GM23338 (cell line): Measurements from ENCODE around the gene CNKSR1. TPM values are rescaled to one million over a fixed set of nuclear protein-coding genes. Genes with fewer than 3 reads are reported as not detected.
A peak's percentile ranks its signal among the peaks of the same experiment; 100 is the strongest.

Experiments
- ATAC-seq: fragments of 200-7000 bp; cut with Tn5 transposase; 3 replicates; pipeline ENCODE4 v1.9.1; 2020
- DNase-seq: peaks from one replicate; pipeline ENCODE4 v3.0.0-alpha.2; 2015; ENCODE audit warnings: low spot score
- H2AFZ ChIP-seq: fragments of 200-600 bp; sonication (generic); 2 replicates; pipeline ENCODE4 v1.8.0; 2016; ENCODE audit warnings: antibody characterized with exemption, mild to moderate bottlenecking, moderate library complexity
- H3F3A ChIP-seq: fragments of 200-600 bp; sonication (generic); replicated peaks from 2 replicates; pipeline ENCODE4 v1.8.0; 2017; ENCODE audit warnings: antibody characterized with exemption, mixed run types, low read depth
- H3K27ac ChIP-seq: fragments of 200-600 bp; sonication (generic); 2 replicates; pipeline ENCODE4 v1.6.1; 2016; ENCODE audit warnings: low read depth
- H3K27me3 ChIP-seq: fragments of 200-600 bp; sonication (generic); 2 replicates; pipeline ENCODE4 v1.8.0; 2016; ENCODE audit warnings: mild to moderate bottlenecking, mixed run types, moderate library complexity; ENCODE audit not compliant: insufficient read depth
- H3K36me3 ChIP-seq: fragments of 200-600 bp; sonication (generic); 2 replicates; pipeline ENCODE4 v1.8.0; 2016; ENCODE audit warnings: mild to moderate bottlenecking; ENCODE audit not compliant: insufficient read depth
- H3K4me1 ChIP-seq: fragments of 200-600 bp; sonication (generic); 2 replicates; pipeline ENCODE4 v1.8.0; 2016; ENCODE audit warnings: mild to moderate bottlenecking, moderate library complexity; ENCODE audit not compliant: insufficient read depth
- H3K4me2 ChIP-seq: fragments of 200-600 bp; sonication (generic); 2 replicates; pipeline ENCODE4 v1.7.1; 2017; ENCODE audit warnings: mixed run types
- H3K4me3 ChIP-seq: fragments of 200-600 bp; sonication (generic); 2 replicates; pipeline ENCODE4 v1.6.1; 2016; ENCODE audit warnings: mixed run types
- H3K79me2 ChIP-seq: fragments of 200-600 bp; sonication (generic); replicated peaks from 2 replicates; pipeline ENCODE4 v1.8.0; 2017; ENCODE audit warnings: mild to moderate bottlenecking; ENCODE audit not compliant: insufficient read depth
- H3K9me2 ChIP-seq: fragments of 200-600 bp; sonication (generic); 2 replicates; pipeline ENCODE4 v1.8.0; 2017; ENCODE audit not compliant: insufficient read depth
- H4K20me1 ChIP-seq: fragments of 200-600 bp; sonication (generic); replicated peaks from 2 replicates; pipeline ENCODE4 v1.8.0; 2017; ENCODE audit warnings: mild to moderate bottlenecking; ENCODE audit not compliant: insufficient read depth
- H3K27ac Mint-ChIP-seq: 2 replicates; pipeline ENCODE4 v1.8.0; 2020; ENCODE audit warnings: inconsistent platforms, mild to moderate bottlenecking, moderate library complexity, mixed read lengths
- H3K27me3 Mint-ChIP-seq: 3 replicates; pipeline ENCODE4 v1.8.0; 2022; ENCODE audit warnings: low read depth, mild to moderate bottlenecking, moderate library complexity, mixed read lengths, inconsistent platforms; ENCODE audit not compliant: insufficient read depth, poor library complexity
- H3K36me3 Mint-ChIP-seq: 3 replicates; pipeline ENCODE4 v1.8.0; 2021; ENCODE audit warnings: low read depth, mild to moderate bottlenecking, inconsistent platforms, moderate library complexity, mixed read lengths
- H3K4me1 Mint-ChIP-seq: 3 replicates; pipeline ENCODE4 v1.8.0; 2020; ENCODE audit warnings: mild to moderate bottlenecking, inconsistent platforms, mixed read lengths
- H3K4me3 Mint-ChIP-seq: 3 replicates; pipeline ENCODE4 v1.8.0; 2021; ENCODE audit warnings: moderate library complexity, mild to moderate bottlenecking, inconsistent platforms, mixed read lengths
- H3K9me3 Mint-ChIP-seq: 3 replicates; pipeline ENCODE4 v1.8.0; 2020; ENCODE audit warnings: moderate library complexity, mild to moderate bottlenecking, inconsistent platforms, mixed read lengths
- EZH2 ChIP-seq: fragments of 200-600 bp; sonication (generic); IDR thresholded peaks from one replicate; pipeline ENCODE4 v1.8.0; 2017; ENCODE audit warnings: antibody characterized with exemption, mild to moderate bottlenecking, low read depth; ENCODE audit not compliant: unreplicated experiment
- EZH2phosphoT487 ChIP-seq: fragments of 200-600 bp; sonication (generic); IDR thresholded peaks from one replicate; pipeline ENCODE4 v1.8.1; 2018; ENCODE audit warnings: antibody characterized with exemption; ENCODE audit not compliant: unreplicated experiment
- JUNB ChIP-seq: IDR thresholded peaks from one replicate; pipeline ENCODE4 v1.6.1; 2016; ENCODE audit warnings: antibody characterized with exemption; ENCODE audit not compliant: unreplicated experiment
- POLR2AphosphoS5 ChIP-seq: IDR thresholded peaks from 2 replicates; pipeline ENCODE4 v1.6.1; 2016; ENCODE audit warnings: antibody characterized with exemption, low read depth
- ZNF114 ChIP-seq: fragments of 250-450 bp; sonication (Bioruptor Pico); IDR thresholded peaks from 2 replicates; pipeline ENCODE4 v1.5.0; 2020; ENCODE audit warnings: mild to moderate bottlenecking, moderate library complexity
- ZNF331 ChIP-seq: fragments of 250-450 bp; sonication (Bioruptor Pico); IDR thresholded peaks from 2 replicates; pipeline ENCODE4 v1.5.0; 2020; ENCODE audit warnings: low read depth, mild to moderate bottlenecking, moderate library complexity
- ZNF462 ChIP-seq: fragments of 250-450 bp; sonication (Bioruptor Pico); IDR thresholded peaks from 2 replicates; pipeline ENCODE4 v1.5.0; 2020; ENCODE audit warnings: mild to moderate bottlenecking, moderate library complexity
- polyA plus RNA-seq: library from polyadenylated mRNA; unstranded; fragments of >200 nt; fragmentation: Nextera tagmentation; extraction: Ambion mirVana; gene quantifications from 2 replicates; pipeline ENCODE4 v1.2.1, GENCODE V29; 2016
- total RNA-seq: library from RNA; depleted of rRNA; stranded (reverse); fragments of >200 nt; shearing (Covaris generic); gene quantifications from 2 replicates; pipeline ENCODE4 v1.2.3, GENCODE V29; 2014

The CNKSR1 gene
- total and polyA plus RNA-seq, 2 experiments from 2014 or later: 9.7 to 12.5 TPM

GRCh38 chr1:26169198-26169554, 8.1 kb upstream of the CNKSR1 start:
- no peak overlapping the region; the same call in 1 of the 2 replicates for H3K27ac Mint-ChIP-seq

More at GRCh38 chr1:26169198-26169554, 8.1 kb upstream of the CNKSR1 start:
- H3K36me3 ChIP-seq: no peaks in the 10 kb centered on the region
- TF ChIP-seq ZNF331 (CRISPR knock-in tag): no peak
- no peak for TF ChIP-seq ZNF462
- TF ChIP-seq EZH2phosphoT487: no peak
- TF ChIP-seq JUNB: no peak
- TF ChIP-seq POLR2AphosphoS5: no peak
- TF ChIP-seq EZH2: peak; percentile 4
- TF ChIP-seq ZNF114 (CRISPR knock-in tag): no peak
- no peaks in the 10 kb centered on the region for H3K9me3 Mint-ChIP-seq
- no peak for DNase-seq
- no peaks in the 10 kb centered on the region for H3F3A ChIP-seq
- H3K4me1 Mint-ChIP-seq: peaks cover 25% of the 10 kb centered on the region
- 0 out of 2 replicates have a peak, but pooled peaks cover 4% of the 10 kb centered on the region for H3K79me2 ChIP-seq
- H3K27me3 ChIP-seq: peaks cover 33% of the 10 kb centered on the region
- H3K4me1 ChIP-seq: peaks cover 20% of the 10 kb centered on the region
- H2AFZ ChIP-seq: peak overlapping the region; percentile 83
- peak overlapping the region; percentile 99 for H3K4me2 ChIP-seq
- no peaks in the 10 kb centered on the region for H4K20me1 ChIP-seq
- H3K27ac ChIP-seq: no peak overlapping the region
- peak overlapping the region; percentile 88 for H3K4me3 Mint-ChIP-seq
- H3K9me2 ChIP-seq: no peaks in the 10 kb centered on the region
- H3K27me3 Mint-ChIP-seq: peaks cover 46% of the 10 kb centered on the region
- H3K4me3 ChIP-seq: peak overlapping the region; percentile 94
- no peaks in the 10 kb centered on the region; the same call in 2 of the 3 replicates for H3K36me3 Mint-ChIP-seq
- ATAC-seq: no peak
